ENCODE results near the gene HELT. TPM values are rescaled to one million over a fixed set of nuclear protein-coding genes. Genes with fewer than 3 reads are reported as not detected.

Gene HELT
- total and polyA plus RNA-seq, 2 of the 4 experiments (the other 2 are of a cell fraction) = not detected

DNA sequence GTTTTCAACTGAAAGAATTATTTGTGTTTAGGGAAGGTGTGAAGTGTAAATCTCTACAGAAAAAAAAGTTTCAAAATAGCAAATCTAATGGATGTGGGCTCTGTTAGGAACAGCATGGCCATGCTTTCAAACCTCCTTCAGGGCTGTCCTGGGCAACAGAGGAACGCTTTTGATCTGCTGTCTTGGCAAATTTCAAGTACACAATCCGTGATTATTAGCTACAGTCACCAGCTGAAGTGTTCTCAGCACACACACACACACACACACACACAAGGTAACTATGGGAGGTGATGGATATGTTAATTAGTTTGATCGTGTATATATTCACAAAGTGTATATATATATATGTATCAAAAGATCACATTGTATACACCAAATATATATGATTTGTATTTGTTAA, 40.5 kb upstream of the HELT start:
- H4K91ac ChIP-seq (ENCODE audit: insufficient read depth, low read depth, low read length) = no peak overlapping the region
- H3K79me1 ChIP-seq (ENCODE audit: low read depth in 1 of 2, low read length in 2 of 2) = no peaks in the 10 kb centered on the region
- H3K18ac ChIP-seq (ENCODE audit: low read depth, low read length) = no peak overlapping the region
- H2BK5ac ChIP-seq (ENCODE audit: low read depth, low read length, poor library complexity, severe bottlenecking) = no peak overlapping the region
- no CpG with 5 or more reads among the region's 3 CpGs for WGBS, 2 experiments (ENCODE audit: extremely low coverage in 2 of 2, insufficient read length in 1 of 2)
- no peak overlapping the region for H2AK5ac ChIP-seq (ENCODE audit: low read depth, low read length)
- H3K56ac ChIP-seq (ENCODE audit: extremely low read depth, insufficient read depth, low read length) = no peak overlapping the region
- no peak for TF ChIP-seq FOS (IDR thresholded peaks at IDR 0.05; ENCODE audit: low read depth, low read length)
- TF ChIP-seq NFE2L2 (IDR thresholded peaks at IDR 0.05; ENCODE audit: low read depth, low read length) = no peak
- TF ChIP-seq SMC3 (IDR thresholded peaks at IDR 0.05; ENCODE audit: low read depth, low read length) = no peak
- no peak for TF ChIP-seq CEBPB (IDR thresholded peaks at IDR 0.05; ENCODE audit: low read depth, low read length)
- TF ChIP-seq BHLHE40 (IDR thresholded peaks at IDR 0.05; ENCODE audit: low read depth, low read length) = no peak
- TF ChIP-seq, protein P1, sequence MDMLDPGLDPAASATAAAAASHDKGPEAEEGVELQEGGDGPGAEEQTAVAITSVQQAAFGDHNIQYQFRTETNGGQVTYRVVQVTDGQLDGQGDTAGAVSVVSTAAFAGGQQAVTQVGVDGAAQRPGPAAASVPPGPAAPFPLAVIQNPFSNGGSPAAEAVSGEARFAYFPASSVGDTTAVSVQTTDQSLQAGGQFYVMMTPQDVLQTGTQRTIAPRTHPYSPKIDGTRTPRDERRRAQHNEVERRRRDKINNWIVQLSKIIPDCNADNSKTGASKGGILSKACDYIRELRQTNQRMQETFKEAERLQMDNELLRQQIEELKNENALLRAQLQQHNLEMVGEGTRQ (IDR thresholded peaks at IDR 0.05; ENCODE audit: low read depth, low read length) = no peak
- no peak overlapping the region for H2AK9ac ChIP-seq (replicated peaks; ENCODE audit: low read depth, low read length, poor library complexity)
- H3K4ac ChIP-seq (ENCODE audit: low read depth, low read length) = no peak overlapping the region
- DNase-seq (no peak), ATAC-seq (ENCODE audit: low read depth) (no peak)
- H2BK20ac ChIP-seq (ENCODE audit: low read depth, low read length) = no peak overlapping the region
- H3K9ac ChIP-seq (ENCODE audit: low read depth, low read length) = no peak overlapping the region
- H3K4me1 ChIP-seq (ENCODE audit: control insufficient read depth, insufficient read depth, low read length) = no peaks in the 10 kb centered on the region
- H3K4me3 ChIP-seq (ENCODE audit: insufficient read depth, low read depth, low read length) = no peak overlapping the region
- no peaks in the 10 kb centered on the region for H4K20me1 ChIP-seq (ENCODE audit: insufficient read depth, low read length)
- no peaks in the 10 kb centered on the region for H3K36me3 ChIP-seq (ENCODE audit: control insufficient read depth, insufficient read depth, low read length)
- no peak overlapping the region for H4K8ac ChIP-seq (ENCODE audit: low read depth in 2 of 2, low read length in 2 of 2)
- H4K5ac ChIP-seq (ENCODE audit: low read depth, low read length) = no peak overlapping the region
- H2BK120ac ChIP-seq (ENCODE audit: low read depth, low read length) = no peak overlapping the region
- no peak overlapping the region for H2AFZ ChIP-seq (replicated peaks; ENCODE audit: low read length, poor library complexity)
- no TSS peak for BruUV-seq (replicated peaks)
- H3K27me3 ChIP-seq (ENCODE audit: control insufficient read depth, insufficient read depth, low read length) = peaks cover 3% of the 10 kb centered on the region; the same call in 1 of the 2 replicates
- in situ Hi-C loops (cut with MboI; ENCODE audit: low sequenced_read_pairs) = no loop called here
- no peak overlapping the region for H3K27ac ChIP-seq (ENCODE audit: insufficient read depth, low read length)
- dilution Hi-C loops (cut with HindIII; ENCODE audit: low sequenced_read_pairs, unreplicated experiment) = no loop called here
- H3K4me2 ChIP-seq (ENCODE audit: low read depth, low read length) = no peak overlapping the region
- POLR2A ChIA-PET (ENCODE audit: unreplicated experiment) = no interaction called here
- no peak overlapping the region for H3K14ac ChIP-seq (replicated peaks; ENCODE audit: low read depth, low read length)
- H3K9me3 ChIP-seq (ENCODE audit: control insufficient read depth, insufficient read depth, low read length) = no peaks in the 10 kb centered on the region
- no peak overlapping the region for H3K23ac ChIP-seq (ENCODE audit: low read depth, low read length)
- intact Hi-C loops (cut with micrococcal nuclease) = no loop called here
- CTCF ChIA-PET = no interaction called here
- H2BK15ac ChIP-seq (ENCODE audit: low read depth, low read length) = no peak overlapping the region
- H3K9me1 ChIP-seq (ENCODE audit: insufficient read depth, low read length) = no peaks in the 10 kb centered on the region
